EH (cell line): ENCODE results near the gene COQ3.

Experiments
- DNase-seq: peaks from one replicate; pipeline ENCODE4 v3.0.0-alpha.2; 2015; ENCODE audit warnings: low read depth

Gene COQ3

DNA sequence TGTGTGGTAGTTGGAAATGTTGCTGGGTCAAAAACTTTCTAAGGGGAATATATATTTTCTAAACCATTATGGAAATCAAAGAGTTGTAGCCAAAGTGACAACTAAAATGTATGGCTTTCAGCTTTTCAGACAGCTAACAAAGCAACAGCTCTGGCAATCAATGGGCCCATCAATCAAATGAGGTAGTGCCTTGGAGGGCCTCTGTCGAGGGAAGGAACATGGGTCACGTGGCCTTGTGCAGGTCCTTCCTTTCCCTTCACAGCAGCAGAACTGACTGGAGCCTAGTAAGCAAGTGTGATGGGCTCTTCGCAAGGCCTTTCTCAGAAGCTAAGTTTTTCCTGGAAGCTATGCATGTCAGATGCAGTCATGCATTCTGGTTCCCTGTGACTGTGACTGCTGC lies 62.5 kb downstream of the COQ3 start:
- DNase-seq, result no peak

DNA sequence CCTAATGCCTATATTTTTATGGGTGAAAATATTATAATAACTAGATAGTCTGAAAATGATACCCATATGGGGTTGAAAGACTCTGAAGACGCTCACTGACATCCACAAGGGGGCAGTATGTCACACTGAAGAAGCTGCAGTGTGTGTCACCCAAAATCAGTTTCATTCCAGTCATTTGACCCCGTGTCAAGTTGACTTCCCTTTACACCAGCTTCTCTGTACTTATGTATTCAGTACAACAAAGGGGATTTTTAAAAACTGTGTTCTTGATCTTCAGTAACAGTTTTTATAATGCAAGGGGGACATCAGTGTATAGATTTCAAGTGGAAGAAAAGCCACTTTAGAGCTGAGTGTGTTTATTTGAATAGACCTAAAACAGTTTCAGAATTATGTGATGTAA lies 63.8 kb downstream of the COQ3 start:
- DNase-seq, result peak; percentile 76

DNA sequence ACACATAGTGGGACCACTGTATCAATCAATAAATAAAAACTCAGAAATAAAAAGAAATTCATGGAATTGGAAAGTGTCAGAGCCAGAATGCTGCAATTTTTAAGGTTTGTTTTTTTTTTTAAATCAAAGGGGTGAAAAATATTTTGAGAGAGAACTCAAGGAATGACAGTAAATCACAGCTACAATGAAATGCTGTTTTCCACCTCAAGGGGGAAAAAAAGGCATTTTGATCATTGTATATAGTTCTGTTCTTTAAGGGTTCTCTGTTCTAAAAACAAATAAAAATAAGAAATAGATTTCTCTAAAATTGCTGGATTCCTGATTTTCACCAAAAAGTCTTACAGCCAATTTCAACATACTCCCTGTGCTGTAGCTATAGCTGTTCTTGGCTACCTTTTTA lies 69.0 kb downstream of the COQ3 start:
- no peak for DNase-seq
